HK-2 (cell line): ENCODE data around the gene LCN9.
"Not testable (repeated sequence)": the region's sequence is repeated elsewhere in the genome, so short reads cannot be mapped to it uniquely, and the experiment has no call there.

Experiments used
- DNase-seq: peaks from one replicate; pipeline ENCODE4 v3.0.0-alpha.2; 2018; ENCODE audit not compliant: unreplicated experiment

Gene LCN9

GRCh38 chr9:135671591-135672041 is 8.5 kb downstream of the LCN9 start:
- DNase-seq, result no peak

DNA sequence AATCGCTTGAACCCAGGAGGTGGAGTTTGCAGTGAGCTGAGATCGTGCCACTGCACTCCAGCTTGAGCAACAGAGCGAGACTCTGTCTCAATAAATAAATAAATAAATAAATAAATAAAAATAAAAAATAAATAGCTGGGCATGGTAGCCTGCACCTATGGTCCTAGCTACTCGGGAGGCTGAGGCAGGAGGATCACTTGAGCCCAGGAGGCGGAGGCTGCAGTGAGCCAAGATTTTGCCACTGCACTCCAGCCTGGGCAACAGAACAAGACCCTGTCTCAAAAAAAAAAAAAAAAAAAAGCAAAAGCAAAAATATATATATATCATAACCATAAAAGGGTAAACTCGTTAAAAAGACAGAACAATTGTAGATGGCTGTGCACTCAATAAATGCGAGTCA is 9.7 kb downstream of the LCN9 start:
- not testable (repeated sequence) for DNase-seq

- no peak for DNase-seq
Observed at GRCh38 chr9:135673941-135674340, 10.8 kb downstream of the LCN9 start.

DNA sequence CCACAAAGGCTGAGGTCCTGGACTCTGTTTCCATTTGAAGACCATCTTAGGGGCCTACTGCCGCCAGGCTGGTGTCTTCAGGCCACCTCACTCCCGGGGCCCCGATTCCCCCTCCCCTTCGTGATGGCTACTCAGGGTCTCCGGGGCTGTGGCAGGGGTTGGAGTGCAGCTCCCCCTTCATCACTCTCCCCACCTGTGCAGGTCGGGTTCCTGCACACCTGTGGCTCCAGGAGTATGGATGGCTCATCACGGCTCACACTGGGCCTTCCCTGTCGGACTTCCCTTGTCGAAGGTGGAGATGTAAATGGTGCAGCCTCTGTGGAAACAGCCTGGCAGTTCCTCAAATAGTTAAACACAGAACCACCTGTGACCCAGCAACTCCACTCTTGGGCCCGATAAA is 11.9 kb downstream of the LCN9 start:
- no peak for DNase-seq

- DNase-seq, result no peak
Observed at GRCh38 chr9:135676891-135677290, 13.8 kb downstream of the LCN9 start.

DNA sequence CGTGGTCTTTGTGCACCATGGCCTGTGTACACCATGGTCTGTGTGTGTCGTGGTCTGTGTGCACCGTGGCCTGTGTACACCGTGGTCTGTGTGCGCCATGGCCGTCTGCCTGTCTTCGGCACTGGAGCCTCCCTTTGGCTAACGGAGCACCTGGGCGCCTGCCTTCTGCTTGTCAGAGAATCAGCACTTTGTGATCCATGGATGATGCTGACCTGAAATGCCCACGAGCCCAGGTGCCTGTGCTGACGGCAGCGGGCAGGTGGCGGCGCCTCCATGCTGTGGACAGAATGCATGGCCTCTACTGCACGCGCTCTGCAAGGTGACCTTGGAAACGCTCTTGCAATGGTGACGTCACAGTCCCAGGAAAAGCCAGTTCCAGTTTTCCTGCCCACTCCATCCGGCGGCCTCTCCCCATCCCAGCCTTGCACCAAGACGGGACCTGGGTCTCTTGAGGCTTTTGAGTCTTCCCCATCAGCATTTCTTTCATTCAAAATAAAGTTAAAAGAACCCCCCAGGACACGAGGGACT is 14.6 kb downstream of the LCN9 start:
- no peak for DNase-seq

DNA sequence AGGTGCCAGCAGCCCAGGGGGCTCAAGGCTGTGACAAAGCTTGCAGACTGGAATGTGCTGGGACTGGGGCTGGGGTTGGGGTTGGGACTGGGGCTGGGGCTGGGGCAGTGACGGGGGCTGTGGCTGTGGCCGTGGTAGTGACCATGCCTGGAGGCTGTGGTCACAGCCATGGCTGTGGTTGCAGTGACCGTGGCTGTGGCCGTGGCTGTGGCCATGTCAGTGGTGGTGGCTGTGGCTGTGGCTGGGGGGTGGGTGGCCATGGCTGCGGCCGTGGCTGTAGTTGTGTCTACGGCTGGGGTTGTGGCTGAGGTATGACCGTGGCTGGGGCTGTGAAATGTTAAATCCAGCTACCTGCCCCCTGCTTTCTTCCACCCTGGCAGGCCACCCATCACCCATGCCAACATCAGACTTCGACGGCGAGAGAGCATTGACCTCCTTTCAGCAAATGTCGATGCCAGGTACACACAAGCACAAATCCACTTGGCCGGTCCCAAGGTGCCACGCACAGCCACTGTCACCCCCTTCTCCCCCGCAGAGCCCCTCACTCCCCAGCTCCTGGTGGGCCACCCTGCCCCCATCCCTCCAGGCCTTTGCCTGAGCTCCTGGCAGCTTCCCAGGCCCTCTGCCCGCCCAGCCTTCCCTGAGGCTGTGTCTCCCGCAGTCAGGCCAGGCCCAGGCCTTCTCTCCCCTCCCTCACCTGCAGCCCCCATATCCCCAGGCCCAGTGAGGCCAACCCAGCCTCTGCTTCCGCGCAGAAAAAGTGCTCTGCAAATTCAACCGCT is 15.3 kb downstream of the LCN9 start:
- no peak for DNase-seq

DNA sequence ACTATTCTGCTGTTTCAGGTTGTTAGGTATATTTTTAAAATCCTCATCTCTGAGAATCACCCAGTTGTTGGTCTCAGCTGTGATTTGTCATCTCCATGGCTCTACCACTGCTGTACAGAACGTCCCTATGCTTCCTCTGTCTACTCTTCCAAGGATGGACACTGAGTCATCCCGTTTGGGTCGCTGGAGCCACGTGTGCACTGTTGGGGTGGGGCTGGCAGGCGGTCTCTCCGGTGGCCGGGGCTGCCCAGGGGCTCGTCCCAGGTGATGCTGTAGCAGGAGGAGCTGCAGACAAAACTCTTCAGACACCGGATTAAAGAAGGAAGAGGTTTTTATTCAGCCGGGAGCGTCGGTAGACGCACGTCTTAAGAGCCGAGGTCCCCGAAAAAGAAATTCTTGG is 16.9 kb downstream of the LCN9 start:
- DNase-seq, result no peak

GRCh38 chr9:135681161-135681560 is 18.1 kb downstream of the LCN9 start:
- no peak for DNase-seq

GRCh38 chr9:135683401-135684034 is 20.4 kb downstream of the LCN9 start:
- no peak for DNase-seq

GRCh38 chr9:135684691-135685090 is 21.6 kb downstream of the LCN9 start:
- no peak for DNase-seq

DNA sequence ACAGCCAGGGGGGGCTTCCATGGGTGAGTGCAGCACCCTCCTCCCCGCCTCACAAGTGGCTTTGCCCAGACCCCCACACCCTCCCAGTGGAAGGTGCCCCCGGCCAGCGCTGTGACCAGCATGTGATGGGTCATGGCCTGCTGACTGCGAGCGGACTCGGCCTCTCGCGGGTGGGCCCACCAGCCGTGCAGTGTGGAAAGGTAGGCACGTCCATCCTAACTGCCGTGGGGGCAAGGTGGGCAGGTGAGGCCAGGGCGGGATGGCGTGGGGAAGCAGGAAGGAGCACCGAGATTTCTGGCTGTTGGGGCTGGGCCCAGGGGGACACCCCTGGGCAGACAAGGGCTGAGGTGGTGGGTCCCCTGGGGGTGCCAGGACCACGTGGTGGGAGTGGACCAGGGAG is 24.1 kb downstream of the LCN9 start:
- DNase-seq, result no peak

- DNase-seq, result no peak
Observed at GRCh38 chr9:135689011-135689410, 25.9 kb downstream of the LCN9 start.

DNA sequence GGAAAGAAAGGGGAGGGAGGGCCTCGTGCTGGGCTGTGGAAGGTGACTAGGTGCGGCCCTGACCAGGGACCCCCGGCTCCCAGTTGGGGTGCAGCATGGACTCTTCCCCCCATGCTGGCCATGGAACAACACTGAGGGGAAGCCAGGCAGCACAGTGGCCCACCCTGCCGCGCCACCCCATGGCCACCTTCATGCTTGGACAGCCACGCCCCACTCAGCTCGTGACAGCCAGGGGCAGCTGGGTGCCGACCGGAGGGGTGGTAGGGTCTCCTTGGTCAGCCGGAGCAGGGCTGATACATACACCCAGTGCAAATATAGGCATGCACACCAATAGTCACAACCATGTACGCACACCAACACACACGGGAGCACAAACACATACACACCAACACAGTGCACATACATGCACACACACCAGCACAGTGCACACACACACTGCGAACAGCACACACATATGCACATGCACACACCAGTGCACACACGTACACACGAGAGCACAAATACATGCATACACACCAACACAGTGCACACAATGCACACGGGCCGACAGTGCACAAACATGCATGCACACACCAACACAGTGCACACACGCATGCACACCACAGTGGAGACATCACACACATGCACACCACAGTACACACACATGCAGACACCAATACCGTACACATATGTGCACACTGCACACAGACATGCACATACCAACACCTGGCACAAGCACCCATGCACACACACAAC is 27.9 kb downstream of the LCN9 start:
- no peak for DNase-seq

DNA sequence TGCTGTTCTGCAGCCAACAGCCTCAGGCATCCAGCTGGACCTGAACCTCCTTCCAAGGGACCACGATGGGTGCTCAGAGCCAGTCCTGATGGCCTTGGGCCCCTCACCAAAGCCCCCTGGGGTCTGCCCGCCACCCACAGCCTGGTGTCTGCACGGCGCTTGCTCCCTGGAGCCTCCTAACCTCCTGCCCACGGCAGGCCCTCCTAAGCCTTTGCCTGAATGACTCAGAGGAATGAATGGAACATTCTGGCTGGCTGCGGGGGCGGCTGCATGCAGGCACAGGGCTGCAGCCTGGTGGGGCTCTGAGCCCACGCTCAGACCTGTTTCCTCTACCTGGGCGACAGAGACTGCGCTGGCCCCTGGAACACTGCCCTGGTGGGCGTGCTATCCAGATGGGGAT is 29.3 kb downstream of the LCN9 start:
- no peak for DNase-seq

GRCh38 chr9:135693265-135693664 is 30.2 kb downstream of the LCN9 start:
- no peak for DNase-seq

- no peak for DNase-seq
Observed at GRCh38 chr9:135693771-135694170, 30.7 kb downstream of the LCN9 start.

DNA sequence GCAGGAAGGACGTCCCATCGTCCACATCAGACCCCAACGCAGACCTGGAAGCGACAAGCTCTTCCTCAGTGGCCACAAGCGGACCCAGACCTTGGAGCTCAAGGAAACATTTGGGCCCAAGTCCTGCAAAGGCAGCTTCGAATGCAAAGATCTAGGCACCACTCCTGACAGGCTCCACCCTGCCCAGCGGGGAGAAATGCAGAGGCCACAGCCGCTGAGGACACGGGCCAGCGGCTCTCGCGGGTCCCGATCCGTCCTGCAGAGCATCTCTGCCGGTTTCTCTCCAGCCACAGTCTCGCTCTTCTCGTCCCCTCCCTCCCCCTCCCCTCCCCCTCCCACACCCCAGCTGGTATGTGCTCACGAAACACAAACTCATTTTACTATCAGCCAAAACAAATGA is 31.3 kb downstream of the LCN9 start:
- no peak for DNase-seq

GRCh38 chr9:135695036-135695435 is 31.9 kb downstream of the LCN9 start:
- no peak for DNase-seq

DNA sequence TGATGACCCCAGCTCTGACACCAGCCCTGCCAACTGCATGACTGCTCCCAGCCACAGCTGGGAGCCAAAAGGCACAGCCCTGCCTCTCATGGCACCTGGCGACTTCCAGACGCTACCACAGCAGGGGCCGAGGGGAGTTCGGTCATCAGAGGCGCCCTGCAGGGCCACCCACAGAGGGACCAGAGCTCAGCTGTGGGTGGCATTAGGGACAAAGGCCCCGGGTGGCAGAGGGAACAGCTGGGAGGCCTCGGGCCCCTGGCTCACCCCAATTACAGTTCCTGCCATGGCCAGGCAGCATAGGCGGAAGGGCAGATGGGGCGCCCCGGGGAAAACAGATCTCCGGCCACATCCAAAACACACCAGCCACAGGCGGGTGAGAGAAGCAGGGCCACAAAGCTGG is 32.5 kb downstream of the LCN9 start:
- DNase-seq, result no peak

GRCh38 chr9:135696446-135696845 is 33.3 kb downstream of the LCN9 start:
- DNase-seq, result no peak

- DNase-seq, result no peak
Observed at GRCh38 chr9:135697226-135697625, 34.1 kb downstream of the LCN9 start.

- no peak for DNase-seq
Observed at GRCh38 chr9:135698236-135698635, 35.1 kb downstream of the LCN9 start.
